ENCODE results near the gene HOXB6.

HOXB6 gene

DNA sequence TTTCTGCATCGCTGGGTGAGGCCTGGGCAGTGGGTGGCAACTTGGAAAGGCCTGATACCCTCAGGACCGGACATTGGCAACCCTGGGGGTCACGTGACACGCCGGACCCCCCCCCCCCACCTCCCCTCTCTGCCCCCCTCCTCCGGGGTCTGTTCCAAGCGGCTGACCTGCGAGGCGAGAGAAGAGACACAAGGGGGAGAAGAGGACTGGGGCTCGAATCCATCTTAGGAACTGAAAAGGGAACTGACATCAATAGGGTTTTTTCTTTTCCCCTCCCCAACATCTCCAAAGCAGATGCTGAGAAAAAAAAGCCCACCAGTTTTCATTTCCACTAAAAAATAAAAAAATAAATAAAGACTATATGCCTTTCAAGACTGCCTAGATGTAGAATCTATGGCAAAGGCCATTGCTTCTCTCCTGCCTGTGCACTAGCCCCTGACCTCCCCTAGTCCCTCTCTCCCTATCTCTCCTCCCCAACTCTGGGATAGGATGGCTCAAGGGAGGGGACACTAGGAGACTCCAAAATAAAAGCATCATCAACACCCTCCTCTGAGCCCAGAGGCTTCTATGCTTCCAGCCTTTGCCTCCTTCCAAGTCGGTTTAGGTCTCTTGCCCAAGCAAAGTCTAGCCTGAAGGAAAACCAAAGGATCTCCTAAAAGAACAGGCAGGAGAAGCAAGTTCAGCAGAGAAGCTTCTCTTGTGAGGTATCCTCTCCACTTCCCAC, 52.2 kb downstream of the HOXB6 start:
- DNase-seq (ENCODE audit: low spot score), result no peak

- no peak for DNase-seq (ENCODE audit: low spot score)
Observed at GRCh38 chr17:48551596-48552465, 53.0 kb downstream of the HOXB6 start.

DNA sequence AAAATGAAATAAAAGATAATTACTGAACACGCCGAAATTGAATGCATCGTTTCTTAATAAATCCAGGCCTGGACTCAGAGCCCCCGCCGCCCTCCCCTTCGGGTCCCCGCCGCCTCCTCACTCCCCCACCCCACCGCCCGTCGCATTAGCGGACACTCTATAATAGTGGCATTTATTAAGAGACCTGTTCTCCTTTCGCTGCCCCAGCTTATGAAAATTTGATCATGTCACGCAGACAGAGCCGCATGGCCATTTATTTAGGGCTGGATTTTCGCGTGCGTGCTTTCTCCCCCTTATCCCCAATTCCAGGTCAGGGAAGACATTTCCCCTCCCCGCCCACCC, 53.6 kb downstream of the HOXB6 start:
- DNase-seq (ENCODE audit: low spot score), result no peak

GRCh38 chr17:48550502-48551213, 54.1 kb downstream of the HOXB6 start:
- no peak for DNase-seq (ENCODE audit: low spot score)

GRCh38 chr17:48549914-48550501, 54.8 kb downstream of the HOXB6 start:
- DNase-seq (ENCODE audit: low spot score), result no peak

DNA sequence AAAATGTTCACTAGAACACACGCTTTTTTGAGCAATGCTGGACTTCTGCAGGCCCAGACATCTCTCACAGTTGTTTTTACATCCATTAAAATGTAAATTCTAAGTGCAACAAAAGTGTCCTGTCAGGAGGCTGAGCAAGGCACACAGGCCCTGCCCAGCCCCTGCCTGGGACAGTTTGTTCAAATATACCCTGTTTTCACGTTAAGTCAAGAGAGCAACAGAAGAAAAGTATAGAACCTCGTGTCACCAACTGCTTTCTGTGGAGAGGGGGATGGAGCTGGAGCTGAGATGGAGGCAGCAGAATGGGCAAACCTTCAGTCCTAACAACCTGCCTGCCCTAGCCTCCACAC, 55.5 kb downstream of the HOXB6 start:
- no peak for DNase-seq (ENCODE audit: low spot score)

DNA sequence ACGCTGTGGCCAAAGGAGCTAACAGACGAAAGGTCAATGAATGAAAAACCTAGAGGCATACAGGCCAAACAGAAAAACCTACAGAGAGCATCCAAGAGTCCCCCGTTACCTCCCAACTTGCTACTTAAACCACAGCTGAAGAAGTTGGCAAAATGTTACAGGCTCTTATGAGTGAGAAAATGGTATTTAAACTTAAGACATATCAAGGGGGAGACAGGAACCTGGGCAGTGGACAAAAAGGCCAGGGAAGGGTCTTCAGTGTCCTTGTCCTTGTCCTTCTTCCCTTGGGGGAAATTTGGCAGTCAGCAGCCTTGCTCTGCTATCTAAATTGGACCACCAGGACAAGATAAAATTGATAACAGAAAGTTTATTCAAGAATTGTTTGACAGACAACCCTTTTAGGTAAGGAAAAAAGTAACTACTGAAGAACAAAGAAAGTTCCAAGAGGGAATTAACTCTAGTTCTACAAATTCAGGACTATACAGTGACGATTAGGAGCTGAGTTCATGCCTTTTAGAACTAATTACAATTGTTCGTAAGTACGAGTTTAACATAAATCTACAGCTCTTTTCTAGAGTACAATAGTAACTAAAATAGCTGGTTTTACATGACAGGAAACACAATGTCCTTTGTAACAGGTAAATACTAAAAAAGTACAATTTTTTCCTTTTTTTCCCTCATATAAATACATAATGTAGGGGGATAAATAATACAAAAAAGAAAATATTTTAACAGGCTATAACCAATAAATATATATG, 56.1 kb downstream of the HOXB6 start:
- DNase-seq (ENCODE audit: low spot score), result no peak

GRCh38 chr17:48547808-48548522, 56.8 kb downstream of the HOXB6 start:
- DNase-seq (ENCODE audit: low spot score), result no peak

GRCh38 chr17:48546924-48547807, 57.6 kb downstream of the HOXB6 start:
- no peak for DNase-seq (ENCODE audit: low spot score)

DNA sequence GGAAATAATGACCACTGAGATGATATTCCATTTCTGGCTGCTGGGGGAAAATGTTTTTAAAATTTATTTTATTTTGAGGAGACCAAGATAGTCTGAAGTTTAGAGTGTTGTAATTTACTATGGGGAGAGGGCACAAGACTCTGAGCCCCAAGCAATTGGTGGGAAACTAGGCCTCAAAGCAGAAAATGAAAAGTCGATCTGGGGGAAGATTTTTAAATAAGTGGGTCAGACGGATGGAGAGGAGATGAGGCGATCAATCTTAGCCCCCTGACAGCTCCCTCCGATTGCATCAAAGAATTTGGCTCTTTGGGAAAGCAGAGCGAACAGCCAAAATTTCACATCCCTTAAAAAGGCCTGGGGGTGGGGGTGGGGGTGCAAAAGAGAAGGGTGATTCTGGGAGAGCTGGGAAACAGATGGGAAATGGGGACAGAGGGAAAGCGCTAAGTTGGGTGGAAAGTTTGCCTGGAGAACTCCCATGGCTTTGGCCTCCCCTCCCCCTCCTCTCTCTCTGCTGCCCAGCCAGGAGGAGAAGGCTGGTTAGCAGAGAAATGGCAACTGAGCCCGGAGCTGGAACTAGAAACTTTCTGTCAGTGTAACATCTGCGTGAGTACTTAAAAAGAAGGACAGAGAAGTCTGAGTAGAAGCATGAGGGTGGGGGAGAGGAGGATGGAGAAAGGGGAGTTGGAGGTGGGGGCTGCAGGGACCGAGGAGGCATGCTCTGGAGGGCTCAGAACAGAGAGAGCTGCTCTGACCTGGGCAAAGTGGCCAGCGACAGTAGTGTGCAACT, 58.5 kb downstream of the HOXB6 start:
- no peak for DNase-seq (ENCODE audit: low spot score)
